ENCODE results near the gene PLCG2. TPM values are rescaled to one million over a fixed set of nuclear protein-coding genes. Genes with fewer than 3 reads are reported as not detected.

The PLCG2 gene
- total RNA-seq, 2 donors from 2014 or later: 6.6 to 11.0 TPM

DNA sequence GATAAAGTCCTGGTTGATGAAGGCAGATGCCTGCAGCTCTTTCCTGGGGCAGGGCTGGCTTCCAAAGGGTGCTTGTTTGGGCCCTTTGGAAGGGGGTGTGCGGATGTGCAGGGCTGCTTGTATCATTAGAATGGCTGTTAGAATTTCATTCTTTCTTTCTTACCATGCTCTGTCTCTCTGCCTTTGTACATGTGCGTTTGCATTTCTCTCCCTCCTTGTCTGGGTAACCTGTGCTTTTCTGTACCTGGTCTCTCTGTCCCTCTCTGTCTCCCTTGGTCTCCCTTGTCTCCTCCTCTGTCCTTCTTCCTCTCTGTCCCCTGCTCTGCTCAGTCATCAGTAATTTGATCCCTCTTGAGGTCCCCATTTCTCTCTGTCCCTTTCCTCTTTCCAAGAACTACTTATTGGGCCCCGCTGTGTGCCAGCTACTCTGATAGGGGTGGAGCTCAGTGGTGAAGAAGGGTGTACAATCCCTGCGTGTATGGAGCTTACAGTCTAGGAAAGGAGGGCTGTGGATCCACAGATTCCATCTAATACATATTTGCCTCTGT, 69.3 kb downstream of the PLCG2 start:
- Mint-ChIP-seq H3K4me1 (no peaks in the 10 kb centered on the region), H3K27me3 (peaks cover 6% of the 10 kb centered on the region), H3K4me3 (no peak overlapping the region), H3K36me3 (ENCODE audit: low read depth) (no peaks in the 10 kb centered on the region), H3K27ac (no peak overlapping the region), H3K9me3 (no peaks in the 10 kb centered on the region)
- no peak for ATAC-seq (replicated peaks)

DNA sequence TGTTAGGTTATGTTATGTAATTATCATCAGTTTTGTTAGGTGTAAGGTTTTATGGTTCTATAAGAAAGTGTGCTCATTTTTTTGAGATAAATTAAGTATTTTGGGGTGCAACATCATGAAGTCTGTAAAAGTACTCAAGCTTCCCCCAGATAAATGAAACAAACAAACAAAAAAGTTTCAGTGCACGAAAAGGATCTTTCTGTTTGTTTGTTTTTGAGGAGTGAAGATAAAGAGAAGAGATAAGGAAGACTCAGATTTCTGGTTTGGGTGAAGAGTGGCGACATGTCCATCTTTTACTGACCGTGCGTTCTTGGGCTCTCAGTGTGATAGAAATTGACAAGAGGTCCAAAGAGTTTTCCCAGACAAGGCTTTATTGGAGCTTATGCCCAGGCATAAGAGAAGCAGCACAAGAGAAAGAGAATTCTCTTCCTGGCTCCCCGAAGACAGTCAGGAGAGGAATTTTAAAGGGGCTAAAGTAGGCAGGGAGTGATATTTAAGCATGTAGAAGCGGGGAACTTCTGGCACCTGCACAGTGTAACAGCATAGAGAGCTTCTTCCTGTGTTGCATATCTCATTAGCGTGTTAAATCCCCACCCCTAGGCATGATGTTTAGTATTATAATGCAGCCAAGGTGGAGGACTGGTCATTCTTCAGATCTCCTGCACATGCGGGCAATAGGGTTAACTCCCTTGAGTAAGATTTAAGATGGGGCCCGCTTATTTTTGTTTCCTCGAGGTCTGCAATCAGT, 71.3 kb downstream of the PLCG2 start:
- no peak overlapping the region for H3K27ac Mint-ChIP-seq

DNA sequence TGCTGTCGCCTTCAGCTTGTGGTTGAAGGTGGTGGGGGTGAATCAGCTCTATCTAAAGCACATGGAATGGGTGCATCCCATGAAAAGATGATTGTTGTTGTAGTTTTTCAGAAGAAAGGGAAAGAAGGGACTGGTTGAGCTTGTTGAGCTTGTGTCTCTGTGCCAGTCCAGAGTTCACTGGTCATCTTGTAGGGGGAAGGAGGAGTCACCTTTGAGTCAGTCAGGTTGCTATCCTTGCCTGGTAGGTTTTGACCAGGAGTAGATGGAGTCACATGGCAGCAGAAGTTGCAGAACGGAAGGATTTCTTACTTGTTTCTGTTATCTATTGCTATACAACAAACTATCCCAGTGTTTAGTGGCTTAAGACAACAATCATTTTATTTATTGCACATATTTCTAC, 73.3 kb downstream of the PLCG2 start:
- Mint-ChIP-seq H3K4me1 (no peaks in the 10 kb centered on the region), H3K9me3 (no peaks in the 10 kb centered on the region), H3K27me3 (peaks cover 9% of the 10 kb centered on the region), H3K4me3 (no peak overlapping the region), H3K27ac (no peak overlapping the region), H3K36me3 (ENCODE audit: low read depth) (no peaks in the 10 kb centered on the region)
- no peak for ATAC-seq (replicated peaks)

More for the DNA sequence above, 71.3 kb downstream of the PLCG2 start:
- Mint-ChIP-seq H3K36me3 (ENCODE audit: low read depth) (no peaks in the 10 kb centered on the region), H3K9me3 (no peaks in the 10 kb centered on the region), H3K27me3 (peaks cover 6% of the 10 kb centered on the region), H3K4me3 (no peak overlapping the region), H3K4me1 (no peaks in the 10 kb centered on the region)
- no peak for ATAC-seq (replicated peaks)

DNA sequence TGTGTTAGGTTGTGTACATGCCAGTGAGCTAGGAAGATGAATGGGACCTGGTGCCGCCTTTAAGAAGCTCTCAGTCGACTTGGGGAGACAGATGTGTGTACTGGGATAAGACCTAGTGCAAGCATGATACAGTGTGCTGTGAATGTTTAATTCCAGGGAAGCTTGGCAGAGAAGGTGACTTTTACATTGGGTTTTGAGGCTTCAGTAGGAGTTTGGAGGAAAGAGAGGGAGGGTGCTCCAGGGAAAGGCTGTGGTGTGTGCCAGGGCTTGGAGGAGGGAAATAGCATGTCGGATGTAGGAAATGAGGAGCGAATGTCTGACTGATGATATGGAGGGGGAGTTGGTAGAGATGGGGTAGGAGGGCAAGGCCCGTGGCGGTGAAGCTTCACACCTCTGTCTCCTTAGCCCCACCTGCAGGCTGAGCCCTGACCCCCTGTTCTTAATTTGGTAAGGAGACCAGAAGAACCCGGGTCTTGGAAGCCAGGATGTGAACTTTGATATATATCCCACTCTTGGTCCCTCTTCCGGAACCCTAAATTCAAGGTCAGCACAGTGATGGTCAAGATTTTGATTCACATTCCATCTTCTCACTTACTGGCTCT, 76.6 kb downstream of the PLCG2 start:
- Mint-ChIP-seq H3K9me3 (no peaks in the 10 kb centered on the region), H3K36me3 (ENCODE audit: low read depth) (no peaks in the 10 kb centered on the region), H3K27me3 (peaks cover 3% of the 10 kb centered on the region), H3K27ac (no peak overlapping the region), H3K4me3 (no peak overlapping the region), H3K4me1 (no peaks in the 10 kb centered on the region)
- ATAC-seq (replicated peaks): no peak

GRCh38 chr16:81860287-81861266, 81.5 kb downstream of the PLCG2 start:
- Mint-ChIP-seq H3K4me1 (peaks cover 5% of the 10 kb centered on the region), H3K36me3 (ENCODE audit: low read depth) (no peaks in the 10 kb centered on the region), H3K4me3 (no peak overlapping the region), H3K9me3 (no peaks in the 10 kb centered on the region), H3K27ac (no peak overlapping the region), H3K27me3 (peaks cover 12% of the 10 kb centered on the region)
- no peak for ATAC-seq (replicated peaks)

- Mint-ChIP-seq H3K27ac (no peak overlapping the region), H3K4me1 (peaks cover 5% of the 10 kb centered on the region), H3K27me3 (peaks cover 11% of the 10 kb centered on the region), H3K4me3 (no peak overlapping the region), H3K36me3 (ENCODE audit: low read depth) (no peaks in the 10 kb centered on the region), H3K9me3 (no peaks in the 10 kb centered on the region)
- no peak for ATAC-seq (replicated peaks)
Measured at GRCh38 chr16:81861503-81861902, 82.4 kb downstream of the PLCG2 start.

DNA sequence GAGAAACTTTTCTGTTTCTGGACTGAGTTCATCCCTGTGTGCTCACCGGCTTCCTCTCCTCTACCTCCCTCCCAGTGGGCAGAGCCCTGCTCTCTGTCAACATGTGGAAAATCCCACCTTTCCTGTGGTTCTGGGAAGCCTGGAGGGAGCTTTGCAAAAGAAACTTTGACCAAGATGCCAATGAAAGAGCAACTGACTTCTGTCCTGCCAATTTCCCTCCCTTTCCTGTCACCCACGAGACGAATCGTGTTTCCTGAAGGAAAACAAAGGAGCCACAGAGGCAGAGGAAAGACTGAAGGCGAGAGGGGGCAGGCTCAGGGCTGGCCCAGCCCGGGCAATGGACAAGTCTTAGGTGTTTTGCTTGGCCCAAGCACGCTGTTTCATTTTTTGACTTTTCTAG, 82.8 kb downstream of the PLCG2 start:
- ATAC-seq (replicated peaks): no peak
- Mint-ChIP-seq H3K27ac (no peak overlapping the region), H3K36me3 (ENCODE audit: low read depth) (no peaks in the 10 kb centered on the region), H3K4me3 (no peak overlapping the region), H3K27me3 (peaks cover 11% of the 10 kb centered on the region), H3K9me3 (no peaks in the 10 kb centered on the region), H3K4me1 (peaks cover 5% of the 10 kb centered on the region)

GRCh38 chr16:81863630-81864352, 84.7 kb downstream of the PLCG2 start:
- peaks cover 11% of the 10 kb centered on the region for H3K27me3 Mint-ChIP-seq
- no peak overlapping the region for H3K27ac Mint-ChIP-seq
- H3K36me3 Mint-ChIP-seq (ENCODE audit: low read depth): no peaks in the 10 kb centered on the region
- no peaks in the 10 kb centered on the region for H3K9me3 Mint-ChIP-seq
- no peak overlapping the region for H3K4me3 Mint-ChIP-seq
- peaks cover 5% of the 10 kb centered on the region for H3K4me1 Mint-ChIP-seq
- no peak for ATAC-seq (replicated peaks)

DNA sequence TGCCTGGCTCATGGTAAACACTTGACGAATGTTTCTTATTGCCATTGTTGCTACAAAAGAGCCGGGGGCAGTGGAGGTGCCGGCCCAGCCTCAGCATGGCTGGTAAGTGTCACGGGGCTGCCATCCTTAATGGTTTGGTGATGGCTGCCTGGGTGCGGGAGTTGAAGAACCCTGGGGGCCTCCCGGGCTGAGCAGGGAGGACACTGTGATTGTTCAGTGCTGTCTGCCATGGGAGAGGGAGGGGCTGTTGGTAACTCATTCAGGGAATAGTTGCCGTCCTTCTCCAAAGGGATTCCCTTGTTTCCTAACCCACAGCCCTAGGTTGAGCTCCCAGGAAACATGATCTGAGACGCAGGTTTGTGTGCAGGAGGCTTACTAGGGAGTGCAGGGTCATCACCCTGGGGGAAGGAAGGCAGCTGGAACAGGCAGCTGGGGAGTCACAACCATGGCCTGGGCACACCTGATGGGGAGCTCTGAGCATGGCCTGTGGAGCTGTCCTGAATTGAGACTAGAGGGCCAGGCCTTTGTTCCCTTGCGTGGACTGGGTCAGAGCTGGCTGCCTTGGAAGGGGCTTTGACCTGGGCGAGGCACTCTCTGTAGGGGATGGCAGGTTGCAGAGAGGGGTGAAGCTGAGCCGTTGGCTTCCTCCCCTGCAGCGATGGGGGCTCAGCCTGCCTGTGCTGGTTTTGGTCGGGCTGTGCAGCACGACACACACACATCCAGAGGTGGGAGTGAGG, 85.7 kb downstream of the PLCG2 start:
- no peak for ATAC-seq (replicated peaks)
- Mint-ChIP-seq H3K4me3 (no peak overlapping the region), H3K9me3 (no peaks in the 10 kb centered on the region), H3K4me1 (peaks cover 5% of the 10 kb centered on the region), H3K36me3 (ENCODE audit: low read depth) (no peaks in the 10 kb centered on the region), H3K27me3 (peaks cover 11% of the 10 kb centered on the region), H3K27ac (no peak overlapping the region)

DNA sequence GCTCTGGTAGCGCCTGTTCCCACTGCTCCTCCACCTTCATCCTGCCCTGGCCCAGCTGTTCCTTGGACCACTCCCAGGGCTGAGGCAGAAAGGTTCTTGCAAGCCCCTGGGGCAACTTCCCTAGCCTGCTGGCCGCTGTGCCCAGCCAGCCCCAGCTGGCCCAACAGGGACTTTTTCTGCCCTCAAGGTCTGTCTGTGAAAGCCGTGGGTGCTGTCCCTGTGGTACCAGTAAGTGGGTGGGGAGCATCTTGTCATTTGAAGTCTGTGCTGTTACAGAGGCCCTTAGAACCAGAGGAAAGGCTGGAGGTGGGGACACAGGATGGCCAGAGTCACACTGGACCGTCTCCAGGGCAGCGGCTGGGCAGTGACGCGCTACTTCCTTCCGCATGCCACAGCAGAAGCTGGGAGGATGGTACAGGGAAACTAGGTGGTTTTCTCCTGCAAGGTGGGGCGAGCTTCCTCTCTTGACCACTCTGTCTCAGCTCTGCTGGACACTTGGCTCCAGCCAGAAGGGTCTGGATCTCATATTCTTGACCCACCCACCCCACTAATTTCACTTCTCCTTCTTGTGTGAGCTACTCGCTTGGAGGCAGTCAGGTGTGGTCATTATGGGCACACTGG, 87.8 kb downstream of the PLCG2 start:
- Mint-ChIP-seq H3K4me1 (no peaks in the 10 kb centered on the region), H3K36me3 (ENCODE audit: low read depth) (no peaks in the 10 kb centered on the region), H3K27ac (no peak overlapping the region), H3K27me3 (peaks cover 5% of the 10 kb centered on the region), H3K4me3 (no peak overlapping the region), H3K9me3 (no peaks in the 10 kb centered on the region)
- no peak for ATAC-seq (replicated peaks)

GRCh38 chr16:81868057-81868748, 89.1 kb downstream of the PLCG2 start:
- Mint-ChIP-seq H3K4me1 (no peaks in the 10 kb centered on the region), H3K36me3 (ENCODE audit: low read depth) (no peaks in the 10 kb centered on the region), H3K27ac (no peak overlapping the region), H3K9me3 (no peaks in the 10 kb centered on the region), H3K4me3 (no peak overlapping the region), H3K27me3 (peaks cover 5% of the 10 kb centered on the region)
- no peak for ATAC-seq (replicated peaks)

- Mint-ChIP-seq H3K36me3 (ENCODE audit: low read depth) (no peaks in the 10 kb centered on the region), H3K27me3 (peaks cover 4% of the 10 kb centered on the region), H3K9me3 (no peaks in the 10 kb centered on the region), H3K4me3 (no peak overlapping the region), H3K27ac (no peak overlapping the region), H3K4me1 (no peaks in the 10 kb centered on the region)
- no peak for ATAC-seq (replicated peaks)
Measured at GRCh38 chr16:81869326-81869725, 90.2 kb downstream of the PLCG2 start.

DNA sequence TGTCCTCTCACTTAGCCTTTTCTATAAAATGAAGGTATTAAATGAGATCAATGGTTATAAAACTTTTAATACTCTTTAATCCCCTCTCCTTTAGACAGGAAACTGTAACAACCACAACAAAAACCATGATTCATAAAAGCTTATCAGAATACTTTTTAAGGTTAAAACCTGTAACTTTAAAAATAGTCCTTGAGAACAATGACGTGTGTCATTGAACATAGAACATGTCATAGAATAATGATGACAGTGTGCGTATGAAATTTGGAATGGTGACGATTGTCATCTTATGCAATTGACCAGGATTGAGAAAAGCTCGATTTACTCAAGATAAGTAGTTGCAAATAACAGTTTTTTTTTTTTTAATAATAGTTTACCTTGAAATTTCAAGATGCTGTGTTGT, 94.1 kb downstream of the PLCG2 start:
- Mint-ChIP-seq H3K27me3 (no peaks in the 10 kb centered on the region), H3K9me3 (no peaks in the 10 kb centered on the region), H3K4me3 (no peak overlapping the region), H3K27ac (no peak overlapping the region), H3K4me1 (no peaks in the 10 kb centered on the region), H3K36me3 (ENCODE audit: low read depth) (no peaks in the 10 kb centered on the region)
- no peak for ATAC-seq (replicated peaks)

Measured in activated T-helper 17 cell treated with anti-CD3 and anti-CD28 coated beads, Interleukin-2, amount 50 U/mL, for 72 hours (primary cell).